ENCODE measurements around the gene SFT2D2.
"Not testable (repeated sequence)": the region's sequence is repeated elsewhere in the genome, so short reads cannot be mapped to it uniquely, and the experiment has no call there.

The SFT2D2 gene

GRCh38 chr1:168225476-168226190, at the start of gene SFT2D2:
SFT2D2 (plus strand) TSS chr1:168226004; CDS start chr1:168226080, 76 bp downstream.
- DNase-seq = peak; percentile 84
- H3K27me3 Mint-ChIP-seq = peaks cover 24% of the 10 kb centered on the region
- H3K4me1 Mint-ChIP-seq = peaks cover 46% of the 10 kb centered on the region
- H3K9me3 Mint-ChIP-seq = no peaks in the 10 kb centered on the region
- H3K4me3 Mint-ChIP-seq = peak within 1 kb of the TSS; percentile 96
- CTCF ChIA-PET = interaction anchor here (0.6 to 1.8 kb wide), 5 partner anchors 7 to 213 kb away, joined by 3 to 15 read pairs (median 4); no protein-coding TSS in a partner anchor
- peaks cover 33% of the 10 kb centered on the region for H3K36me3 Mint-ChIP-seq
- H3K27ac Mint-ChIP-seq = peak within 1 kb of the TSS; percentile 91

- no peak overlapping the region for H3K4me3 Mint-ChIP-seq
- H3K9me3 Mint-ChIP-seq = no peaks in the 10 kb centered on the region
- peaks cover 4% of the 10 kb centered on the region for H3K27me3 Mint-ChIP-seq
- no peak for DNase-seq
- H3K36me3 Mint-ChIP-seq = peaks cover 1% of the 10 kb centered on the region
- CTCF ChIA-PET = interaction anchor here (1.1 to 2.4 kb wide), 2 partner anchors 57 to 164 kb away, joined by 3 to 6 read pairs; no protein-coding TSS in a partner anchor
- H3K27ac Mint-ChIP-seq = no peak overlapping the region
- peaks cover 8% of the 10 kb centered on the region for H3K4me1 Mint-ChIP-seq
These were observed 47.6 kb upstream of the SFT2D2 start for GRCh38 chr1:168178227-168178637.

GRCh38 chr1:168178638-168179437, 47.0 kb upstream of the SFT2D2 start, which contains the start of gene TIPRL:
TIPRL (plus strand) TSS chr1:168178962; CDS start chr1:168179078, 116 bp downstream.
- Mint-ChIP-seq H3K4me1 (peaks cover 11% of the 10 kb centered on the region), H3K36me3 (peaks cover 5% of the 10 kb centered on the region), H3K4me3 (no peak within 1 kb of the TSS), H3K27me3 (no peaks in the 10 kb centered on the region), H3K9me3 (no peaks in the 10 kb centered on the region), H3K27ac (no peak within 1 kb of the TSS)
- CTCF ChIA-PET = interaction anchor here (1.0 to 2.4 kb wide), 3 partner anchors 56 to 164 kb away, joined by 3 to 6 read pairs (median 3); no protein-coding TSS in a partner anchor
- peak; percentile 96 for DNase-seq

GRCh38 chr1:168179438-168180147, 46.2 kb upstream of the SFT2D2 start:
- Mint-ChIP-seq H3K27ac (no peak overlapping the region), H3K27me3 (no peaks in the 10 kb centered on the region), H3K9me3 (no peaks in the 10 kb centered on the region), H3K4me3 (no peak overlapping the region), H3K36me3 (peaks cover 8% of the 10 kb centered on the region), H3K4me1 (peaks cover 12% of the 10 kb centered on the region)
- no peak for DNase-seq
- CTCF ChIA-PET = interaction anchor here (1.0 to 2.4 kb wide), 4 partner anchors 56 to 163 kb away, joined by 3 to 6 read pairs (median 3); no protein-coding TSS in a partner anchor

- CTCF ChIA-PET = interaction anchor here (1.0 to 2.4 kb wide), 3 partner anchors 55 to 141 kb away, joined by 3 to 6 read pairs (median 3); no protein-coding TSS in a partner anchor
- DNase-seq = no peak
- Mint-ChIP-seq H3K4me3 (no peak overlapping the region), H3K4me1 (peaks cover 12% of the 10 kb centered on the region), H3K27ac (no peak overlapping the region), H3K27me3 (no peaks in the 10 kb centered on the region), H3K9me3 (no peaks in the 10 kb centered on the region), H3K36me3 (peaks cover 13% of the 10 kb centered on the region)
These were observed 45.7 kb upstream of the SFT2D2 start for GRCh38 chr1:168180148-168180524.

GRCh38 chr1:168181063-168181720, 44.6 kb upstream of the SFT2D2 start:
- H3K27ac Mint-ChIP-seq, DNase-seq, CTCF ChIA-PET, H3K27me3 Mint-ChIP-seq, H3K4me3 Mint-ChIP-seq, H3K9me3 Mint-ChIP-seq: not testable (repeated sequence)
- H3K36me3 Mint-ChIP-seq = peaks cover 19% of the 10 kb centered on the region
- peaks cover 12% of the 10 kb centered on the region for H3K4me1 Mint-ChIP-seq

- H3K27me3 Mint-ChIP-seq = no peaks in the 10 kb centered on the region
- CTCF ChIA-PET = no interaction called here
- no peak overlapping the region for H3K4me3 Mint-ChIP-seq
- H3K36me3 Mint-ChIP-seq = peaks cover 51% of the 10 kb centered on the region
- H3K27ac Mint-ChIP-seq = no peak overlapping the region
- H3K4me1 Mint-ChIP-seq = peaks cover 5% of the 10 kb centered on the region
- DNase-seq = no peak
- no peaks in the 10 kb centered on the region for H3K9me3 Mint-ChIP-seq
These were observed 38.6 kb upstream of the SFT2D2 start for GRCh38 chr1:168187177-168187576.

- no peak overlapping the region for H3K4me3 Mint-ChIP-seq
- no peak overlapping the region for H3K27ac Mint-ChIP-seq
- no peak for DNase-seq
- no peaks in the 10 kb centered on the region for H3K9me3 Mint-ChIP-seq
- peaks cover 49% of the 10 kb centered on the region for H3K36me3 Mint-ChIP-seq
- H3K4me1 Mint-ChIP-seq = no peaks in the 10 kb centered on the region
- CTCF ChIA-PET = no interaction called here
- no peaks in the 10 kb centered on the region for H3K27me3 Mint-ChIP-seq
These were observed 35.4 kb upstream of the SFT2D2 start for GRCh38 chr1:168190403-168190802.

- Mint-ChIP-seq H3K4me1 (no peaks in the 10 kb centered on the region), H3K9me3 (no peaks in the 10 kb centered on the region), H3K4me3 (no peak overlapping the region), H3K27ac (no peak overlapping the region), H3K36me3 (peaks cover 47% of the 10 kb centered on the region), H3K27me3 (no peaks in the 10 kb centered on the region)
- DNase-seq = no peak
- CTCF ChIA-PET = no interaction called here
These were observed 30.3 kb upstream of the SFT2D2 start for GRCh38 chr1:168195199-168196135.

- Mint-ChIP-seq H3K4me1 (no peaks in the 10 kb centered on the region), H3K27me3 (no peaks in the 10 kb centered on the region), H3K9me3 (no peaks in the 10 kb centered on the region)
These were observed 26.7 kb upstream of the SFT2D2 start for GRCh38 chr1:168199056-168199455.

GRCh38 chr1:168202941-168203654, 22.7 kb upstream of the SFT2D2 start:
- CTCF ChIA-PET = no interaction called here
- Mint-ChIP-seq H3K27me3 (no peaks in the 10 kb centered on the region), H3K4me1 (no peaks in the 10 kb centered on the region), H3K27ac (no peak overlapping the region), H3K4me3 (no peak overlapping the region), H3K9me3 (no peaks in the 10 kb centered on the region), H3K36me3 (peaks cover 50% of the 10 kb centered on the region)
- DNase-seq = no peak

More at GRCh38 chr1:168199056-168199455, 26.7 kb upstream of the SFT2D2 start:
- Mint-ChIP-seq H3K36me3 (peaks cover 54% of the 10 kb centered on the region), H3K27ac (no peak overlapping the region), H3K4me3 (no peak overlapping the region)
- DNase-seq = no peak
- CTCF ChIA-PET = no interaction called here

- peaks cover 33% of the 10 kb centered on the region for H3K36me3 Mint-ChIP-seq
- CTCF ChIA-PET = interaction anchor here (1.2 kb wide), 1 partner anchor 29 kb away, joined by 3 read pairs; no protein-coding TSS in a partner anchor
- no peaks in the 10 kb centered on the region for H3K4me1 Mint-ChIP-seq
- H3K27ac Mint-ChIP-seq = no peak overlapping the region
- no peak overlapping the region for H3K4me3 Mint-ChIP-seq
- DNase-seq = no peak
- no peaks in the 10 kb centered on the region for H3K27me3 Mint-ChIP-seq
- peaks cover 4% of the 10 kb centered on the region for H3K9me3 Mint-ChIP-seq
These were observed 19.7 kb upstream of the SFT2D2 start for GRCh38 chr1:168206111-168206510.
